ES-I3 (cell line): ENCODE measurements around the gene TRIM2.

Source experiments
- H3K36me3 ChIP-seq: 2 replicates; pipeline ENCODE4 v1.6.1; 2013; ENCODE audit warnings: mild to moderate bottlenecking, low read length, control low read depth, moderate library complexity; ENCODE audit not compliant: insufficient read depth
- H3K4me1 ChIP-seq: 2 replicates; pipeline ENCODE4 v1.6.1; 2013; ENCODE audit warnings: mild to moderate bottlenecking, control low read depth, low read length; ENCODE audit not compliant: insufficient read depth
- H3K9ac ChIP-seq: 2 replicates; pipeline ENCODE4 v1.6.1; 2013; ENCODE audit warnings: low read depth, mild to moderate bottlenecking, low read length, moderate library complexity
- H3K9me3 ChIP-seq: 2 replicates; pipeline ENCODE4 v1.6.1; 2013; ENCODE audit warnings: mild to moderate bottlenecking, low read length, moderate library complexity; ENCODE audit not compliant: control insufficient read depth, insufficient read depth

The TRIM2 gene

DNA sequence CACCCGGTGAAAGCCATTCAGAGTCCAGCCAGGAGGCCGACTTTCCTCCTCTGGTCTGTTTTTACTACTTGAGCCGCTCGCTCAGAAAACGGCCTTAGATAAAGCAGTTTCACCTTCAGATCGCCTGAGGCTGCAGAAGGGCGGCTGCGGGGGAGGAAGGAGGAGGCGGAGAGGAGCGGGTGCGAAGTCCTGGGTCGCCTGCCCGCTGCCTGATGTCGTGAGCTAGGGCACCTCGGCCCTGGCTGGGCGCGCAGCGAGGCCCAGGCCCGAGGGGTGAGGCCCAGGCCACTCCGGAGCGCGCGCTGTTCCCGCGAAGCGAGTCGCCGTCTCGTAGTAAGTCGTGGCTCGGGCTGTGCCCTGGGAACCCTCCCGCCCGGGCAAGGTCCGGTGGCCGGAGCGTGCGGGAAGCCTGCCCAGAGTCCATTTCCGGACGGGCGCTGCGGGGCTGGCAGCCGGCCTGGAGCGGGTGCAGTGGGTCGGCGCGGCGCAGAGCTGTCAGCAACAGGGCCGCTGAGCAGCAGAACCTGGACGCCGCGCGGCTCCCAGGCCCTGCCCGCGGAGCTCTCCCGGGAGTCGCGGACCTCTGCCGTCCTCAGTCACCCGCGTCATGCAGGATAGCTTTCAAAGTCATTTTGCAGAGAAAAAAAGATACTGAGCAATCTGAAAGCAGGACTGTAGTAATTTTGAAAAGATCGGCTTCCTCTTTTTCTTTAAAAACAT is 18.6 kb downstream of the TRIM2 start:
- Histone ChIP-seq H3K4me1 (peaks cover 10% of the 10 kb centered on the region; the same call in 1 of the 2 replicates), H3K9ac (peak overlapping the region; percentile 73), H3K36me3 (no peaks in the 10 kb centered on the region), H3K9me3 (no peaks in the 10 kb centered on the region)

DNA sequence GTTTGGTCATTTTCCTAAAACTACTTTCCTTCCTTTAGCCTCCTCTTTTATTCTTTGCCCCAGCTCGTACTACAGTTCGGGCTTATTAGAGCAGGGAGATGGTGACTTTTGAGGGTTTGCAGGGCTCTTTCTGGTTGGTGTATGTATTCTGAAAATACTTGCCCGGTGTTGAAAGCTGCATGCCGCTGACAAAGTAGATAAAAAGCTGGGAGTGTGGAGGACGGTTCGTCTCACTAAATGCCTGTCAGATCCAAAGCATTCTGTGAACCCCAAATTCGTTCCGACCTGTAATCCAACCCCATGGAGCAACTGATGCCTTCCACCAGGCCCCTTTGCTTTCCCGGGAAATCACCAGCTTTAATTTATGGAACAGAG is 19.2 kb downstream of the TRIM2 start:
- H3K9me3 ChIP-seq: no peaks in the 10 kb centered on the region
- no peaks in the 10 kb centered on the region for H3K36me3 ChIP-seq
- peak overlapping the region; percentile 73 for H3K9ac ChIP-seq
- H3K4me1 ChIP-seq: peaks cover 12% of the 10 kb centered on the region; the same call in 1 of the 2 replicates

DNA sequence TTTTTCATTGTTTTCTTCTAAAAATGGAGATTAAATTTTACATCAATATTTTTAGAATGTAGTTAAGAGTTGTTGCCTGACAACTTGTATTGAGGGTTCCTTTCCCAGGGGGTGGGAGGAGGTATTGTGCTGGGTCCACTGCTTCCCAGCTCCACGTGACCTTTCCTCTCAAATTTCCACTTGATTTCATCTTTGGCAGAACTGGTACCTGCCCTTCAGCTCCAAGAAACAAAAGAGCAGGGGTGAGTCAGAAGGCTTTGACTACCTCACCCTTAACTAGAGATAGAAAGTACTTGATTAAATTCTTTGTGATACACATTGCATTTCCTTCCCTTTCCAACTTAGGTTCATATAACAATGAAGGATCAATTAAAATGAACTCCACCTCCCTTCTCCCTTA is 19.7 kb downstream of the TRIM2 start:
- H3K9me3 ChIP-seq: no peaks in the 10 kb centered on the region
- peak overlapping the region; percentile 73; the same call in 1 of the 2 replicates for H3K9ac ChIP-seq
- peaks cover 12% of the 10 kb centered on the region; the same call in 1 of the 2 replicates for H3K4me1 ChIP-seq
- H3K36me3 ChIP-seq: no peaks in the 10 kb centered on the region

DNA sequence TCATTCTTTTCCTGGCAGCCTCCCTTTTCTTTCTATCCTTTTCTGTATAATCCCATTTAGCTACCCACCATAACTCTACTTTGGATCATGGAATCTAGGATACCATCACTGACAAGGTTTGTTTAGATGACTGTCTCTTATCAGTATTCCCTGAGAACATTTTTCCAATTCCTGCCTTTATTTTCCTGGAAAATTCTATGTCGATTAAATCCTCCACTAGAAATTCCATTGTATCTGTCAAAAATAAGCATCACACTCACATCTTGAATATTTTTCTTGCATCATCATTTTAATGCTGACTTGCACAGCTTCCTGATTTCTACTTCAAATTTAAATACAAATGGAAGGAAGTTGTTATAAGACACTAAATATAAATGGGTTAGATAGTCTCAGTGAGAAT is 20.2 kb downstream of the TRIM2 start:
- H3K9me3 ChIP-seq: no peaks in the 10 kb centered on the region
- no peak overlapping the region for H3K9ac ChIP-seq
- no peaks in the 10 kb centered on the region for H3K36me3 ChIP-seq
- H3K4me1 ChIP-seq: peaks cover 12% of the 10 kb centered on the region; the same call in 1 of the 2 replicates

DNA sequence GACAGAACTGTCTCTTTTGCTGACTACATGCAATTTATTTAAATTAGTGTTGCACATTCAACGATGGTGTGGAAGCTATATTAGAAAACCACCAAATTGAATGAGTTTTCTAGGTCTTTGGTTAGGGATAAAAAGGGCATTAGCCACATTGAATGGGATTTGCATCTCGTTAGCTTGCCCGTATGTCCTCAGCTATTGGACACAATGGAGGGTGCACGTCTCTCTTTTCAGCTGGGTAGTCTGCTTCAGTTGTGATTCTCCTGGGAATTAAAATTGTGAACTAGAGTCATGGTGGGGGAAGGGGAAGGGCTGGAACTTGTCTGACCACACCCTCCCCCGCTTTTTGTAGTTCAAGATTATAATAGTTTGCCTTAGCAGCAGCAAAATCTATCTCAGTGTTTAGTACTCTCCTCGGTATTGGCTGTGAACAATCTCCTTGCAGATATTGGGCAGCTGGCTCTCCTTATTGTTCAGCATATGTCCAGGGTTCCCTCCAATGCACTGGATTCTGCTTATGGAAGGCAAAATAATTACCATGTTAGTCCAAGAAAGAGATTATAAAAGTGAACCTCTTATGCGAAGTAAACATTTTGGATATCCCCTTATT is 23.3 kb downstream of the TRIM2 start:
- Histone ChIP-seq H3K9me3 (no peaks in the 10 kb centered on the region), H3K9ac (no peak overlapping the region), H3K4me1 (peaks cover 13% of the 10 kb centered on the region; the same call in 1 of the 2 replicates), H3K36me3 (no peaks in the 10 kb centered on the region)

DNA sequence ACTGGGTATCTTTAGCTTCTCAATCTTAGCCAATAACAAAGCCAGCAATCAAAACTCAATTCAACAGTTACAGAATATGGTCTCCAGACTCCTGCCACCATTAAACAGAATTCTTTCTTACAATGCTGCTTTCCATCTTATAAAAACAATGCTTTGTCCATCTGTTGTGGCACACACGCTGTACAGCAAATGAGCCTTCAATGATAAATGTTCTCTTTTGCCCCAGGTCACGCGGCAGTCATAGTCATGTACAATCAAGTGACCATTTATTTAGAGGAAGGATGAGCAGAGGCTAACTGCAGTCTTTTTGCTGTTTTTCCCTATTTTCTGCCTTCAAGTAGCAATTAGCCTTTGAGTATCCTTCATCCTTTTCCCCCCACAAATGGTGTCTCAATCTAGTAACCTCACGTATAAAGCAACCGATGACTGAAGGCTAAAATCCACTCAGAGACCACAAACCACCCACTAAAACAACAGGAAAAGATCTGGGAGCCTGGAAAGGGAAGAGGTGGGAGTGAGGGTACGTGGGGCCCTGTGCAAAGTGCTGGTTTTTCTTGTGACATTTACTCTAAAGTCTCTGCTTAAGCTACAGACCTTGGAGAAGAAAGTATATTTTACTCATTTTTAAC is 24.4 kb downstream of the TRIM2 start:
- Histone ChIP-seq H3K9ac (no peak overlapping the region), H3K9me3 (no peaks in the 10 kb centered on the region), H3K36me3 (no peaks in the 10 kb centered on the region), H3K4me1 (peaks cover 21% of the 10 kb centered on the region)

DNA sequence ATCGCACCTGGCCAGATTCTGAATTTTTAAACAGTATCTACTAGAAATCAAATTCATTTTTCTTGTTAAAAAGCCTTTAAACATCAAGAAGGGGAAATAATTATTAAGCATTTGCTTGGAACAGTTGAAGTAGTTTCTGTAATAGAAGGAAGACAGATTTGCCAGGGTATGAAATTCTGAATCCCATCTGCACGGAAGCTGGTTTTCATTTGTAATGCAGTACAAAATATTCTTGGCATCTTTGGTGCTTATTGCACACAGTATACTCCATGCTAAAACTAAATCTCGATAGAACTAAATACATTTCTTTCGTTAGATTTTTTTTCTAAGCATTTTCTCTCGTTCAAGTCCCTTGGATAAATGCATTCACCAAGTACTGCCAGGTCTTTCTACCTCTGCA is 25.3 kb downstream of the TRIM2 start:
- no peaks in the 10 kb centered on the region for H3K9me3 ChIP-seq
- H3K4me1 ChIP-seq: peaks cover 24% of the 10 kb centered on the region
- no peak overlapping the region for H3K9ac ChIP-seq
- H3K36me3 ChIP-seq: no peaks in the 10 kb centered on the region

DNA sequence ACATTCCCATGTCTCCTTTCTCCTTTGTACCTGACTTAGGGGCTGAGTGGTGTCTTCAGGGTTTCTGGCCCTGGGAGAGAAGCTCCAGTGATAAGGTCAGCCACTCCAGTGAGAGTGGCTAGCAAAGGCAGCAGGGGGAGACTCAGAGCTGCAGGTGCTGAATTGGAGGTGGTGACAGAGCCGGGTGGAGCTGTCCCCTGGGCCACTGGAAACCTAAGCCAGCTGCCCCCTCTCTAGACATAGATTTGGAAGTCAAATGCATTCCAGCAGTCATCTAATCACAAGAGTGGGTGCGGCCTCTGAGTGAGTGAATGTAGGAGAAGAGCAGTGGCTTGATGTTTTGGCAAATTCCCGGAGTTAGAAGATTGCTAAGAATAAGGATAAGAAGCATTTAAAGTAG is 28.5 kb downstream of the TRIM2 start:
- Histone ChIP-seq H3K4me1 (peaks cover 28% of the 10 kb centered on the region), H3K9ac (no peak overlapping the region), H3K9me3 (no peaks in the 10 kb centered on the region), H3K36me3 (no peaks in the 10 kb centered on the region)

DNA sequence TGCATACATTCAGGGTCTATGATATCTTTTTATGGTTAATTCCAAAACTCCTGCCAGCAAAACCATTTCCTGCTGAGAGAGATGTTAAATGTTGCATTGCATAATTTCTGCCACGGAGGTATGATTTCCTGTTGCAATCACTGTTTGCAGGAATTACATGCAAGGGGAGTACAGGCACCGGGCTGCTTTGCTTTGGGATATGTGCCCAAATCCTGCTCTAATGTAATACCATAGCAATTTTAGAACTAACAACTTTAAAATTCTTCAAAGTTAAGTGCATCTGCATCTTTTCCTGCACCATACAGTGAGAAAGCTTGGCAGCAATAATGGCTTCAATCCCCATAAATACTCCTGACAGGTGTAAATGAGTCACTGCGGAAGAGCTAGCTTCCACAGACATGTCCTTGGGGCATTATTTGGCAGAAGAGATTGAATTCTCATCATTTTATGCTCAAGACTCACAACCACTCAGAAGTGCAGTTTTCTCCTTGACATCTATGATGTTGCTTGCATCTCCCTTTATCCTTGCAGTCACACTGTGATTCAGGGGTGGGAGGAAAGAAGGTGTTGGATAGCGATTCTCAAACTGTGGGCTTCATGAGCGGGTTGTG is 29.6 kb downstream of the TRIM2 start:
- Histone ChIP-seq H3K9ac (no peak overlapping the region), H3K36me3 (no peaks in the 10 kb centered on the region), H3K9me3 (no peaks in the 10 kb centered on the region), H3K4me1 (peaks cover 25% of the 10 kb centered on the region)

DNA sequence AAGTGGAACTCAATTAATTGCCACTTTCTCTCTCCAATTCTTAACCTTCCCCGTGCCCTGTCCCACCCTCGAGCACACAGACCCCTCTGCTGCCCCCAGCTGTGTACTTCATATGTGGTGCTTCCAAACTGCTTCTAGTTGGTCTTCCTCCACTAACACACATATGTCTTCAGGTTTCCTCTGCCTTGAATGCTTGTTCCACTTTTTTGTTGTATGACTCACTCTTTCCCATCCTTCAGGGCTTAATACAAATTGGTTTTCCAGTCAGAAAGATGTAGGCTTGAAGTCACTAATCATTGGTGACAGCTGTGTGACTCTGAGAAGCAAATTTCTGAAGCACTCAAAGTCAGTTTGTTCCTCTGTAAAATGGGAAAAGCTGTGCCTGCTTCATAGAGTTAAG is 30.6 kb downstream of the TRIM2 start:
- Histone ChIP-seq H3K36me3 (no peaks in the 10 kb centered on the region), H3K4me1 (peaks cover 25% of the 10 kb centered on the region), H3K9me3 (no peaks in the 10 kb centered on the region), H3K9ac (no peak overlapping the region)

DNA sequence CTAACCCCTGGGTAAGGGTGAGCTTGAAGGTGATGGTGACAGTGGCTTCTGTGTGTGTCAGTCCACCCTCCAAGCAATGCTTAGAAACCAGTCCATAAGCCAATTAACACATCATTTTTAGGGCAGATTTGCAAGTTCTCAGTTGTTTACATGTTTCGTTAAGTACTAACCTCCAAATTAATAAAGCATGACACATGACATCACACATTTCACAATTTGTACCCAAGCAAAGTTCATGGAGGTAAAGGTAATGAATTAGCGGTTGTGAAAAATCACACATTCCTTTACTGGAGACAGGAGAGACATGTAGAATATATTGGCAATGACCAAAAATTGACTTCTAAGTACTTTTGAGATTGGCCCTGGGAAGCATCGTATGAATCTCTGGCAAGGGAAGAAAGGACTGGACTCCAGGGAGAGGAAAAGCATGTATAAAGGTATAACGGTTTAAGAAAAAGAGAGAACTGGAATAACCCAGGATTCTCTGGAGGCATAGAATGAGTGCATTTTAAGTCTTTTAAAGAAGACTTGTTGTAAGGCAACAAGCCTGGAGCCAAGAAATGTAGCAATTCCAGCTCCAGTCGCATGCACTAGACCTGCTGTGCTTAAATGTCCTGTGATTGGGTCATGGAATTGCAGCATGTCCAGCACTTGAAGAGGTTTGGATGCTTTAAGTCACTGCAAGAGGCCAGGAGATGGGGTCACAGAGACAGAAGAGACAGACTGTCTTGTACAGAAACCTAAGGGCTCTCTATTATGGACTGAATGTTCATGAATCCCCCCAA is 34.1 kb downstream of the TRIM2 start:
- Histone ChIP-seq H3K4me1 (peaks cover 38% of the 10 kb centered on the region), H3K9ac (no peak overlapping the region), H3K9me3 (no peaks in the 10 kb centered on the region), H3K36me3 (no peaks in the 10 kb centered on the region)

DNA sequence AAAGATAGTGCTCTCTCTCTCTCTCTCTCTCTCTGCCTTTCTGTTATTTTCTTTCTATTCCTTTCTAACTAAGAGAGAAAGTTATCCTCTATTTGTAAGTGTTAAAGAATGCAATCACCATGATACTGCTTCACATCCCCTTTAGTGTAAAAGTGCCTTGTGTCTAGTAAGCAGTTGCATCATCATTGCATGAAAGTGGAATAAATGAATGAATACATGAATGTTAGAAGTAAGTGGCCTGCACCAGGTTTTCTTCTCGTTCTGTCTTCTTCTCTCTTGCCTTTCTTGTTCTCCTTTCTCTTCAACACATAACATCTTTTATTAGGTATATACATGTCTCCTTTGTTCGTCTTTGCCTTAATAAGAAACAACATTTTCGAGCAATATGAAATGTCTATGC is 35.2 kb downstream of the TRIM2 start:
- H3K9ac ChIP-seq: no peak overlapping the region
- no peaks in the 10 kb centered on the region for H3K9me3 ChIP-seq
- no peaks in the 10 kb centered on the region for H3K36me3 ChIP-seq
- H3K4me1 ChIP-seq: peaks cover 28% of the 10 kb centered on the region

DNA sequence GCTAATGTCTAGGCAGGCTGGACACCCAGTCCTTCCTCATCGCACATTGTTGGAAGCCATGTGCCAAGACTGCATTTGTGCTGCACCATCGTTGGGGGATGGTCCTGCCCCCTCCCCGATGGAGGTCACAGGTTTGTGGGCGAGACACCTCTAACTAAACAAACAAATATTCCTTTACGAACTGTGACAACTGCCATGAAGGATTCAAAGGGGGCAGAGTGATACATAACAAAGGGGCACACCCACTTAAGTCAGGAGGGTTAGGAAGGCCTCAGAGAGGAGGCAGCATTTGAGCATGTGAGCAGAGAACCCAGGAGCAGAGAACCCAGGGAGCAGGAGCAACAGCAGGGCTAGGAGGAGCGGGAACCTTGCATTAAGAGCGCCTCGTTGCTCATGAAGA is 37.1 kb downstream of the TRIM2 start:
- peaks cover 22% of the 10 kb centered on the region for H3K4me1 ChIP-seq
- H3K9me3 ChIP-seq: no peaks in the 10 kb centered on the region
- H3K36me3 ChIP-seq: no peaks in the 10 kb centered on the region
- no peak overlapping the region for H3K9ac ChIP-seq
